OCI-LY7 (cell line): ENCODE measurements around the gene FBXW12. TPM values are rescaled to one million over a fixed set of nuclear protein-coding genes. Genes with fewer than 3 reads are reported as not detected.
A peak's percentile ranks its signal among the peaks of the same experiment; 100 is the strongest.

ENCODE experiments used
- BruUV-seq: library from RNA; stranded (reverse); fragments of 400-500 nt; replicated peaks from 2 replicates; lab custom pipeline; 2021; lab: Mats Ljungman, UMichigan
- CTCF ChIA-PET: fragments of 300-600 bp; sonication (Branson Sonifier 250); formaldehyde crosslinking; loops from one replicate; lab custom pipeline; 2022; ENCODE audit warnings: antibody characterized with exemption; ENCODE audit not compliant: unreplicated experiment; lab: Charles Lee
- POLR2A ChIA-PET: fragments of 300-600 bp; sonication (Branson Sonifier 250); formaldehyde crosslinking; loops from one replicate; lab custom pipeline; 2022; ENCODE audit warnings: antibody characterized with exemption; lab: Charles Lee
- DNase-seq: peaks from one replicate; pipeline ENCODE4 v3.0.0-alpha.2; 2015; ENCODE audit warnings: low spot score
- H2AFZ ChIP-seq: fragments of 200-600 bp; sonication (generic), shearing (Covaris generic); 2 replicates; pipeline ENCODE4 v1.6.1; 2014; ENCODE audit warnings: mild to moderate bottlenecking, antibody characterized with exemption, low read length, moderate library complexity
- H3K27ac ChIP-seq: fragments of 200-600 bp; sonication (generic); 2 replicates; pipeline ENCODE4 v1.5.1; 2014; ENCODE audit warnings: mixed run types, low read depth, mild to moderate bottlenecking, moderate library complexity, low read length, inconsistent platforms; ENCODE audit not compliant: poor library complexity, severe bottlenecking
- H3K36me3 ChIP-seq: fragments of 200-600 bp; sonication (generic); 2 replicates; pipeline ENCODE4 v1.6.1; 2014; ENCODE audit warnings: mild to moderate bottlenecking, antibody characterized with exemption, low read length, moderate library complexity, mixed read lengths; ENCODE audit not compliant: insufficient read depth
- H3K4me1 ChIP-seq: fragments of 200-600 bp; sonication (generic); 2 replicates; pipeline ENCODE4 v1.5.1; 2014; ENCODE audit warnings: mild to moderate bottlenecking, low read length; ENCODE audit not compliant: insufficient read depth, poor library complexity, severe bottlenecking
- H3K4me2 ChIP-seq: fragments of 200-600 bp; sonication (generic); 2 replicates; pipeline ENCODE4 v1.6.1; 2014; ENCODE audit warnings: mild to moderate bottlenecking, low read length
- H3K4me3 ChIP-seq: fragments of 200-600 bp; sonication (generic); 2 replicates; pipeline ENCODE4 v1.5.1; 2014; ENCODE audit warnings: mild to moderate bottlenecking, low read depth, low read length; ENCODE audit not compliant: poor library complexity, severe bottlenecking
- H3K79me2 ChIP-seq: fragments of 200-600 bp; sonication (generic); 2 replicates; pipeline ENCODE4 v1.6.1; 2016; ENCODE audit warnings: low read depth, mild to moderate bottlenecking, low read length, moderate library complexity, mixed read lengths; ENCODE audit not compliant: insufficient read depth
- H3K9me2 ChIP-seq: fragments of 200-600 bp; sonication (generic); 2 replicates; pipeline ENCODE4 v1.6.1; 2016; ENCODE audit warnings: mild to moderate bottlenecking, low read length, mixed read lengths; ENCODE audit not compliant: insufficient read depth
- H3K9me3 ChIP-seq: fragments of 200-600 bp; sonication (generic); 2 replicates; pipeline ENCODE4 v1.6.1; 2014; ENCODE audit warnings: mild to moderate bottlenecking, mixed run types, low read length, mixed read lengths
- H4K20me1 ChIP-seq: fragments of 200-600 bp; sonication (generic); 2 replicates; pipeline ENCODE4 v1.6.1; 2014; ENCODE audit warnings: mild to moderate bottlenecking, antibody characterized with exemption, low read length, moderate library complexity, mixed read lengths; ENCODE audit not compliant: insufficient read depth
- EZH2phosphoT487 ChIP-seq: fragments of 200-600 bp; sonication (generic); IDR thresholded peaks from 2 replicates; pipeline ENCODE4 v1.6.1; 2018; ENCODE audit warnings: low read depth, borderline replicate concordance, mild to moderate bottlenecking, mixed run types, antibody characterized with exemption, low read length, moderate library complexity, mixed read lengths
- intact Hi-C: fragments of 100-400 bp; cut with micrococcal nuclease; formaldehyde crosslinking; loops from one replicate; pipeline ENCODE4 v1.10.0; 2022; ENCODE audit not compliant: unreplicated experiment
- total RNA-seq, 2 experiments: library from RNA; depleted of rRNA in 1 of 2; stranded (reverse); fragments of >200 nt in 1 of 2; shearing (Covaris generic) in 1 of 2; gene quantifications; 2 replicates each; pipeline ENCODE4 v1.2.3, GENCODE V29; 2014 to 2022
- TF ChIP-seq, protein P1 (sequence below): fragments of 200-600 bp; sonication (generic); conservative IDR thresholded peaks from 2 replicates; pipeline ENCODE4 v1.5.1; 2014; ENCODE audit warnings: mild to moderate bottlenecking, antibody characterized with exemption, low read length, moderate library complexity, mixed read lengths

FBXW12 gene
- total RNA-seq, 2 experiments from 2014 or later: 0.44 to 0.50 TPM

GRCh38 chr3:48367201-48367600 is 4.8 kb upstream of the FBXW12 start:
- no peak for DNase-seq
- Histone ChIP-seq H3K9me3 (peaks cover 6% of the 10 kb centered on the region), H3K4me3 (no peak overlapping the region), H3K79me2 (no peaks in the 10 kb centered on the region), H3K4me1 (peaks cover 13% of the 10 kb centered on the region), H4K20me1 (no peaks in the 10 kb centered on the region), H3K4me2 (no peak overlapping the region), H3K27ac (no peak overlapping the region), H2AFZ (no peak overlapping the region), H3K36me3 (no peaks in the 10 kb centered on the region), H3K9me2 (no peaks in the 10 kb centered on the region)
- TF ChIP-seq, protein P1, sequence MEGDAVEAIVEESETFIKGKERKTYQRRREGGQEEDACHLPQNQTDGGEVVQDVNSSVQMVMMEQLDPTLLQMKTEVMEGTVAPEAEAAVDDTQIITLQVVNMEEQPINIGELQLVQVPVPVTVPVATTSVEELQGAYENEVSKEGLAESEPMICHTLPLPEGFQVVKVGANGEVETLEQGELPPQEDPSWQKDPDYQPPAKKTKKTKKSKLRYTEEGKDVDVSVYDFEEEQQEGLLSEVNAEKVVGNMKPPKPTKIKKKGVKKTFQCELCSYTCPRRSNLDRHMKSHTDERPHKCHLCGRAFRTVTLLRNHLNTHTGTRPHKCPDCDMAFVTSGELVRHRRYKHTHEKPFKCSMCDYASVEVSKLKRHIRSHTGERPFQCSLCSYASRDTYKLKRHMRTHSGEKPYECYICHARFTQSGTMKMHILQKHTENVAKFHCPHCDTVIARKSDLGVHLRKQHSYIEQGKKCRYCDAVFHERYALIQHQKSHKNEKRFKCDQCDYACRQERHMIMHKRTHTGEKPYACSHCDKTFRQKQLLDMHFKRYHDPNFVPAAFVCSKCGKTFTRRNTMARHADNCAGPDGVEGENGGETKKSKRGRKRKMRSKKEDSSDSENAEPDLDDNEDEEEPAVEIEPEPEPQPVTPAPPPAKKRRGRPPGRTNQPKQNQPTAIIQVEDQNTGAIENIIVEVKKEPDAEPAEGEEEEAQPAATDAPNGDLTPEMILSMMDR: no peak
- TF ChIP-seq EZH2phosphoT487: no peak
- intact Hi-C loops: no loop called here
- BruUV-seq: no TSS peak
- CTCF ChIA-PET: no interaction called here
- POLR2A ChIA-PET: interaction anchor here (0.7 to 0.9 kb wide), 3 partner anchors 21 to 319 kb away, joined by 3 to 4 read pairs (median 4); partner anchors contain the start of gene SPINK8

GRCh38 chr3:48369693-48370332 is 2.2 kb upstream of the FBXW12 start:
- Histone ChIP-seq H3K4me3 (no peak overlapping the region), H2AFZ (peak overlapping the region; percentile 33; the same call in 1 of the 2 replicates), H3K4me2 (no peak overlapping the region), H3K4me1 (peaks cover 26% of the 10 kb centered on the region), H3K9me2 (no peaks in the 10 kb centered on the region), H3K27ac (no peak overlapping the region), H3K9me3 (0 out of 2 replicates have a peak, but pooled peaks cover under 1% of the 10 kb centered on the region), H3K36me3 (no peaks in the 10 kb centered on the region), H4K20me1 (no peaks in the 10 kb centered on the region), H3K79me2 (no peaks in the 10 kb centered on the region)
- CTCF ChIA-PET: no interaction called here
- no peak for DNase-seq
- TF ChIP-seq, protein P1: no peak
- no peak for TF ChIP-seq EZH2phosphoT487
- intact Hi-C loops: no loop called here
- POLR2A ChIA-PET: interaction anchor here (0.6 kb wide), 1 partner anchor 361 kb away, joined by 3 read pairs; no protein-coding TSS in a partner anchor
- no TSS peak for BruUV-seq

- no TSS peak for BruUV-seq
Measured at GRCh38 chr3:48370333-48370713, 1.7 kb upstream of the FBXW12 start.

More at GRCh38 chr3:48370333-48370713, 1.7 kb upstream of the FBXW12 start:
- H3K27ac ChIP-seq: no peak overlapping the region
- TF ChIP-seq EZH2phosphoT487: no peak
- TF ChIP-seq, protein P1: no peak
- 0 out of 2 replicates have a peak overlapping the region, but pooled peaks have one; percentile 33 for H2AFZ ChIP-seq
- ChIA-PET CTCF (no interaction called here), POLR2A (no interaction called here)
- H3K79me2 ChIP-seq: no peaks in the 10 kb centered on the region
- H3K9me2 ChIP-seq: no peaks in the 10 kb centered on the region
- DNase-seq: no peak
- H3K9me3 ChIP-seq: no peaks in the 10 kb centered on the region
- H3K36me3 ChIP-seq: no peaks in the 10 kb centered on the region
- H3K4me1 ChIP-seq: peaks cover 29% of the 10 kb centered on the region
- intact Hi-C loops: no loop called here
- no peak overlapping the region for H3K4me2 ChIP-seq
- H4K20me1 ChIP-seq: no peaks in the 10 kb centered on the region
- H3K4me3 ChIP-seq: no peak overlapping the region
